ACHN (cell line): ENCODE data around the gene KCNT1.

Source experiments
- DNase-seq: peaks from one replicate; pipeline ENCODE4 v3.0.0-alpha.2; 2015
- in situ Hi-C: cut with HindIII; loops from 2 replicates; pipeline ENCODE4 v1.10.0; 2017; ENCODE audit warnings: low sequenced_read_pairs, low pct_ligation_motif_present, low pct_unique_long_range_greater_than_20kb

Gene KCNT1

DNA sequence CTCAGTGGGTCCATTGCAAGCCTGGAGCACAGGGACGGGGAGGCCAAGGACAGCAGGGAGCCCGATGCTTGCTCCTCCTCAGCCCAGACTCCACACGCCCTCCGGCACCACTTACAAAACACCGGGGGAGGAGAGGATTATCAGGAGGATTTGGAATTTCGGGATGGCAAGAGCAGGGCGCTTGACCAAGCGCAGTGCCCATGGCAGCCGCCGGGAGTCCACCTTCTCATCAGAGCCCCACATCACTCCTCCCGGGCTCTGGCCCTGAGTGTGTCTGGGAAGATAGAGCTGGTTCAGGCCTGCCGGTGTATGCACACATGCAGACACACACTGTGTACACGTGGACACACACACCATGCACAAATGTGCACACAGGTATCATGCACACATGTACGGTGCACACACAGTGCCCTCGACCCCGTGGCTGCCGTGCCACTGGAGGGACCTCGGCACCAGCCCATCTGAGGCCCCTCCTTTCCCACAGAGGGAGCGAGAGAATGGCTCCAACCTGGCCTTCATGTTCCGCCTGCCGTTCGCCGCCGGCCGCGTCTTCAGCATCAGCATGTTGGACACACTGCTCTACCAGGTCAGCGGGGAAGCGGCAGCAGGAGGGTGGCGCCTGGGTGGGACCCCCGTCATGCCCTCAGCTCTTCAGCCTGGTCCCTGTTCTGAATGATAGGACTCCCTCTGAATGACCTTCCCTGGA lies 81.7 kb downstream of the KCNT1 start:
- no peak for DNase-seq
- in situ Hi-C loops: no loop called here

DNA sequence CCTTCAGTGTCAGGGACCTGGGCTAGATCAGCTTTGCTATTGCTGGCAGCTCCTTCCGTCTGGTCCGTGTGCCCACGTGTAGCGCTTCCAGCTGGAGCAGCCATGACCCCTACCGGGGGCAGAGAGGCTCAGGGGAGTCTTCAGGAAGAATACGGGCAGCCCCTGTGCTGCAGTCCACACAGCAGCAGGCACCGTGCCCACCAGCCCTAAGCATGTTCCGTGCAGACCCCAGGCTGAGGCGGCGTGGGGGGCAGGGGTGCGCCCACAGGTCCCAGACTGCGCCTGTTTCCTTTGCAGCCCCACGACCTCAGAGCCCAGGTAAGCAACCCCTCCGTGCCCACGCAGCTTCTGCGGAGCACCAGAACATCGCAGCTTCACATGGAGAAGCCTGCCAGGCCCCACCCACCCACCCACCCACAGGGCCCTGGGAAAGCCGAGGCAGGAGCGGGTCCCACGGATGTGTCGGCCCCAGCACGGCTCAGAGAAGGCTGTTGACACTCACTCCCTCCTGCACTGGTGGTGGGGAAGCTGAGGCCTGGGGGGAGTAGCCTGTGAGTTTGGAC lies 83.1 kb downstream of the KCNT1 start:
- in situ Hi-C loops: no loop called here
- DNase-seq: no peak

DNA sequence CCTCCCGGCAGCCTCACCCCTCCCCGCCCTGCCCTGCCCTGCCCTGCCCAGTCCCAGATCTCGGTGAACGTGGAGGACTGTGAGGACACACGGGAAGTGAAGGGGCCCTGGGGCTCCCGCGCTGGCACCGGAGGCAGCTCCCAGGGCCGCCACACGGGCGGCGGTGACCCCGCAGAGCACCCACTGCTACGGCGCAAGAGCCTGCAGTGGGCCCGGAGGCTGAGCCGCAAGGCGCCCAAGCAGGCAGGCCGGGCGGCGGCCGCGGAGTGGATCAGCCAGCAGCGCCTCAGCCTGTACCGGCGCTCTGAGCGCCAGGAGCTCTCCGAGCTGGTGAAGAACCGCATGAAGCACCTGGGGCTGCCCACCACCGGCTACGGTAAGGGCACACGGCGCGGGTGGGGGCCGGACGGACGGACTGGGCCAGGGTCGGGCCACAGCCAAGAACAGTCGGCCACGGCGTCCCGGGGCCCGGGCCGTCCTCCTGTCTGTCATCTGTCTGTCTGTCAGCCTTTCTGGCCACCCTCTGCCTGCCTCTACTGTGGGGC lies 84.2 kb downstream of the KCNT1 start:
- DNase-seq: no peak
- in situ Hi-C loops: no loop called here

DNA sequence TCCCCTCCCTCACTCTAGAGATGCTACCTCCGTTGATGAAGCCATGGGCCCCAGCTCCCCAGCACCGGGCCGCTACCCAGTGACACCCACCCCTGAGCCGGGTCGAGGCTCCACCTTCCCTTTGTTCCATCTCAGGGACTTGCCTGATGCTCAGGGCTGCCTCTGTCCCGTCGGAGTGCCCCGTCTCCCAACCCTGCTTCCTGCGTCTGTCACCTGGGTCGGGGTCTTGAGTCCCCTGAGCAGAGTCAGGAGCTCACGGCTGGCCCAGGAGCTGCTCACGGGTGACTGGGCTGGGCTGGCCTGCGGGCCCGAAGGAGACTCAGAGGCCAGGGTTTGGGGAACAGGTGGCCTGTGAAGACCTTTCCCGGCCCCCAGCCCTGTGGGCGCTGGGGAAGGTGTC lies 85.3 kb downstream of the KCNT1 start:
- in situ Hi-C loops: no loop called here
- DNase-seq: no peak

DNA sequence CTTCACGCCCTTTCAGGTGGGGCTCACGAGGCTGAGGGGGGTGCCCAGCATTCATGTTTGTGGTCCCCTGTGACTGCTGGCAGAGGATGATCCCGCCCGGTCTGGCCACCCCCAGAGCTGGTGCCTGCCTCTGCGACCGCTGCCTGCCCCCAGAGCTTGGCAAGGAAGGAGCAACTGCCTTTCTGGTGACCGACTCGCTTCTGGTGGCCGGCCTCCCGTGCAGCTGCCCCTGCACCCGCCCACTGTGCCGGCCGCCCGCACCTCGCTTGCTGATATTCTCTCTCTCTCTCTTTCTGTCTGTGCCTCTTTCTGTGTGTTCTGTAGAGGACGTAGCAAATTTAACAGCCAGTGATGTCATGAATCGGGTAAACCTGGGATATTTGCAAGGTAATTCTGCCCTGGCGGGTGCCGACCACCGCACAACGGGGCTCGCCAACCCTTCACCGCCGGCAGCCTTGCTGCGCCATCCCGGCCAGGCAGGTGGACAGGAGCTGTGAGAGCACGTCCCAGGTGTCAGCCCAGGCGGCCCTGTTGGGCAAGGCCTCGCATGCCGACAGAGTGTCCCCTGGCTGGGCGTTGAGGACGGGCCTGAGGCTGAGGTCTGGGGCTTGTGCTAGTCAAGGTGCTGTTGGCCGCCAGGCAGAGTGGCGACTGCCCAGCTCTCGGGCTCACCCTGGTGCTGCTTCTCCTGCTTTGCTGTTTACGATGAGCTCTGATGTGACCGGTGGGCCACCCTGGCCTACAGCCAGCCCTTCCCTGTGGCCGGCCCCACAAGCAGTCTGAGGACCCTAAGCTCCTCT lies 86.0 kb downstream of the KCNT1 start:
- in situ Hi-C loops: no loop called here
- DNase-seq: no peak

DNA sequence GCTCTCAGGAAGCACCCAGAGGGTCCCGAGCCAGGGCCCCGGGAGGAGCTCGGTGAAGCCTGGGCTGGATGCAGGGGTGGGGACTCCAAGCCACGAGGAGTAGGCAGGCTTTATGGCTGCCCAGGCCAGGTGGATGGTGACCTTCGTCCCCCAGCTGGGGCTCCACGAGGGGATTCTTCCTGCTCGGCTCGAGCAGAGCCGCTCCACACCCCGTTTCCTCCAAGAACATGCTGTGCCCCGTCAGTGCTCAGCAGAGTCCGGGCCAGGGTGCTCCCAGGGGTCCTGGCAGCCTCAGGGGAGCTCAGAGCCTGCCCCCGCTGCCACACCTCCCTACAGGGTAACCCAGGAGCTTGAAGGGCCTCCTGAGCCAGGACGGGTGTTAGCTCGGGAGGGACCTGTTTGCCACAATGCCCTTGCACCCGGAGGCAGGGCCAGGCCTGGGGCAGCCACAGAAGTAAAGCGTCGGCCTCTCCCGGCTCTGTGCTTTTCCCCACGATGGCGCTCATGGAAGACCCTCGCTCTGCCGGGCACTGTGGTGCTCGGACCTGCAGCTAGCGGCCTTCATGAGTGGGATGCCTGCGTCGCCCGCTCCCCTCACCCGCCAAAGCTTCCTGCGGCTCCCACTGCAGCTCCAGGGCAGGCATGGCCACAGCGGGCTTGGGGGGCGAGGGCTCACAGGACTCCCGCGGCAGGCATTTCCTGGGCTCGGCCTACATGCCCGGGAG lies 86.8 kb downstream of the KCNT1 start:
- DNase-seq: no peak

DNA sequence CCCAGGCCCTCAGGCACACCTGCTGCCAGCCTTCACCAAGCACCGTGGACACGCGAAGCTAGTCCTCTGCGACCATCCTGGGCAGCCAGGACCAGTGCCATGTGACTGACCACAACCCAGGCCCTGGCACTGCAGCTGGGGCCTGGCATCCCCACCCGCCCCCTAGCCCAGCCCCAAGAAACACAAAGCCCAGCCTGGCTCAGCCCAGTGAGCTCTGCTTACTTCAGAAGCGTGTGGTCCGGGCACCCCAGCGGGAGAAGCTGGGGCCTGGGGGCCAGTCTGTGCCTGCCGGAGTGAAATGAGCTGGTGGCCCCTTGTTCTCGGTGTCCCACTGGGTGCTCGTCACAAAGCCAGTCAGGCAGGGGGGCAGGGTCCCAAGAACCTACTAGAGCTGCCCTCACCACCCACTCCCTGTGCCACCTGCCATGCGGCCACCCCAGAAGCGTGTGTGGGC lies 87.9 kb downstream of the KCNT1 start:
- no peak for DNase-seq
- in situ Hi-C loops: no loop called here

More for the DNA sequence above, 86.8 kb downstream of the KCNT1 start:
- in situ Hi-C loops: no loop called here

DNA sequence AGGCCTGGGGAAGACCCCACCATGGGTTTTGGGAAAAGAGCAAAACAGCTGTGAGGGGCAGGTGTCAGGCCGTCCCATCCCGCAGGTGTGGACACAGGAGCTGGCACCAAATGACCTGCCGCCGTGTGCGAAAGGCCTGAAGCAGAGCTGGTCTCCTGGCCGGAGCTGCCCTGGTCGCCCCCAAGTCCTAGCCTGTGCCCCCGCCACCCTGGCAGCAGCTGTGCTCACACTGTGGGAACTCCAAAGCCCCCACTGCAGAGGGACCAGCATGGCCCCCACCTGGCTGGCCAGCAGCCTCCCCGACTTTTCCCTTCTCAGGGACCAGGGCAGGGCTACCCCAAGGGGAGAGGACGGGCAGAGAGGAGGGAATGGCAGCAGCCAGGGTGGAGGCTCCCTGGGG lies 88.4 kb downstream of the KCNT1 start:
- in situ Hi-C loops: no loop called here
- DNase-seq: no peak

DNA sequence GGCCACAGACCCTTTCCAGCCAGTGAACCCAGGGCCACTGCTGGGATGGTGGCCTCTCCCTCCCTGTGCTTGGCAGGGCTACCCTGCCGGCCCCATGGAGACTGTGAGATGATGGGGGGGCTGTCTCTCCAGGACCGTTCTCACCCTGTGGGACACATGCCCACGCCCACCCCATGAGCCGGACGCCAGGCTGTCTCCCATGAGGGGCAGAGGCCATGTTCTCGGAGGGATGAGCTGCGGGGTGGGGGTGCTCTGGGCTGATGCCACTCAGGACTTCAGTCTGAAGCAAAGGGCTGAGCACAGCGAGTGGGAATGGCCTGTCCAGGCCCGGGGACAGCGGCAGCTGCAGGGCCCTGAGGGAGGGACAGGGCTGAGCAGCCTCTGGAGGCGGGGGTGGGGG lies 88.9 kb downstream of the KCNT1 start:
- no peak for DNase-seq
- in situ Hi-C loops: no loop called here

DNA sequence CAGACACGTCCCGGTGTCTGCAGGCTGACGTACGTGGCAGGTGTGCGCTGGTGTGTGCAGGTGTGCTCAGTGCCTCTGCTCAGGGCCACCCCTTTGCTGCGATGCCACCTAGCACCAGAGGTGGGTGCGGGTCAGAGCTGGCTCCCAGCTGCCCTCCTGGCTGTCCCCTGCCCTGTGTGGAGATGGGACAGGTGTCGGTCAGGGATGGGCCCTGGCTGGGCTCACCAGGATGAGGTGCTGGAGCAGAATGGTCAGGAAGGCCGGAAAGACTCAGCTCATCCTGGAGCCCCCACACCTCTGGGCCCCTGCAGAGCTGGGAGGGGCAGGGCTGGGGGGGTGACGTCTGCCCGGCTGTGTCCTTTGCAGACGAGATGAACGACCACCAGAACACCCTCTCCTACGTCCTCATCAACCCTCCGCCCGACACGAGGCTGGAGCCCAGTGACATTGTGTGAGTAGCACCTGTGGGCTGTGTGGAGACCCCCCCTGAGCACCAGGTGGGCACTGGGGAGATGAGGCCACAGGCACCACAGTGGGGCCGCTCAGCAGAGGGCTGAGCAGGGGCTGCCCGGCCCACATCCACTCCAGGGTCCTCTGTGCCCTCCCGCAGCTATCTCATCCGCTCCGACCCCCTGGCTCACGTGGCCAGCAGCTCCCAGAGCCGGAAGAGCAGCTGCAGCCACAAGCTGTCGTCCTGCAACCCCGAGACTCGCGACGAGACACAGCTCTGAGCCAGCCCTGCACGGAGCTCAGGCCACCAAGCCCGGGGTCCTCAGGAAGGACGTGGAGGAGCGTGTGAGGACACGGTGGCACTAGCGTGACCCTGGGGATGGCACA lies 89.7 kb downstream of the KCNT1 start:
- no peak for DNase-seq
- in situ Hi-C loops: no loop called here

DNA sequence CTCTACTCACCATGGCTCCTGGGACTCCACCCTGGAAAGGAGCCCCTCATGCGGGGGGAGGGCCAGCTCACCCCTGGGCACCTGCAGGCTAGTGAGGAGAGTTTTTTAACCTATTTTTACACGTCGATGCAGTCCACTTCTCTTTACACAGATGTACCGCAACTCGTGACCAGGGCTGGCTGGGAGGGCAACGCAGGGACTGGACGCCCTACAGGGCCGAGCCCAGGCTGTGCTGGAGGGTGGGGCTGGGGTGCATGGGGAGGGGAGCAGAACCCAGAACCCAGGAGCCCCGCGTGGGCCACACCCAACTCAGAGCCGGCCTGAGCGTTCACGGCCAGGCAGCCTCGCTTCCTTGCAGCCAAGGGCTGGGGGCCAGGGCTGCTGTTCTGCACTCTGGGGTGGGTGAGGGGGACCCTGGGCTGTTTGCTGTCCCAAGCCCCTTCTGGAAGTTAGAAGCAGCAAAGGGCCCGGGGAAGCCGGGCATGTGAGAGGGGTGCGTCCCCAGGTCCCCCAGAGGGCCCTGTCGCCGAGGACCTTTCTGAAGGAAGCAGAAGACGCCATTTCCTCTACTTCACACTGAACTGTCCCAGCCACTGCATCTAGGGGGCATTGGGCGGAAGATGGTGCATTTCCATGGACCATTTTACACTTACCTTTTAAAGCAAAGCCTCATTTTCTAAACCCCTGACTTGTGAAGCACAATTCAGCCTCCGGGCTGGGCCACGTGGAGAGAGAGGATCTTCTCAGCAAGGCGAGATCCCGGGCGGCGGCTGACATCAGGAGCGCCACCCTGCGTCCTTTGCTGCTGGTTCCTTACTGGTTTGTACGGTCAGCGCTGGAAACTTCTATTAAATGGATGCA lies 90.5 kb downstream of the KCNT1 start:
- DNase-seq: no peak
- in situ Hi-C loops: no loop called here

DNA sequence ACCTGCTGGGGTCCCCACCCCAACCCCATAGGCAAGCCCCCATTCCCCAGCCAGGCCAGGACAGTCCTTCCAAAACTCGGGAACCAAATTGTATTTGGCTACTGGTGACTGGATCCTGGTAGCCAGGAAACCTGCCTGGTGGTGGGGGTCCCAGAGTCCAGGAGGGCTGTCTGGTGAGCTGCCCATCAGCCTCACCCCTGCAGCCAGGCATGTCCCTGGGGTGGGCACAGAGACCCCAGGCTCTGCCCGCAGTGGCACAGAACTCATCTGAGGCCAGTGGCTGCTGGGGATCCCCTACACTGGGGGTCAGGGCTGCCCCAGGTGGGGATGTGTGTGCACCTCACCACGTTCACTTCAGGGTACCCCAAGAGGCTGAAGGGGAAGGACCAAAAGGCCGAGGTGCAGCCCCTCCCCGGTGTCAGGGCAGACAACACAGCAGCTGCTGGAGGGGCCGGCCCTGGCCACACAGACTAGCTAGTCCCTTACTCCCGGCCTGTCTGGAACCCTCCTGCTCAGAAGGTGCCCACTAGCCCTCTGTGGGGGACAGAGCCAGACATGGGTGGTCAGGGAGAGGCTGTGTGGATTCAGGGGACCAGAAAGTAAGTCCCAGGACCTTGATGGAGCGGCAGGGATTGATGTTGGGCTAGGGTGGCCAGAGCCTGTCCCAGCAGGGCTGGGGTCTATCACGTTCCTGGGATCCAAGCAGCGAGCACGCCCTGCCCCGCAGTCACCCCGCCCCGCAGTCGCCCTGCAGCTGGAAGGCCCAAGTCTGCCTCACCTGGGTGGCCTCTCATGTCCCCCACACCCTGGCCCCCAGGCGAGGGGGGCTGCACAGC lies 91.5 kb downstream of the KCNT1 start:
- in situ Hi-C loops: no loop called here
- DNase-seq: no peak

DNA sequence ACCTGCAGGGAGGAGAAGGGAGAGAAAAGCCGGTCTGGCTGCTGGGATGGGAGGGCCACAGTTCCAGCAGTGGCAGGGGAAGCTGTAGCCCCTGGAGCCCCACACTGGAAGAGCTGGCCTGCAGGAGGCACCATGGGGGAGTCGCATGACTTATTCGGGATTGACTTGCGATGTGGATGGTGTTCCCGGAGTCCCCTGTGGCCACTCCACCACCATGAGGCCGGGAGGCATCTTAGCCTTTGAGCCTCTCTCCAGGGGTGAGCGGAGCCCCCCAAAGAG lies 92.0 kb downstream of the KCNT1 start:
- no peak for DNase-seq
- in situ Hi-C loops: no loop called here

DNA sequence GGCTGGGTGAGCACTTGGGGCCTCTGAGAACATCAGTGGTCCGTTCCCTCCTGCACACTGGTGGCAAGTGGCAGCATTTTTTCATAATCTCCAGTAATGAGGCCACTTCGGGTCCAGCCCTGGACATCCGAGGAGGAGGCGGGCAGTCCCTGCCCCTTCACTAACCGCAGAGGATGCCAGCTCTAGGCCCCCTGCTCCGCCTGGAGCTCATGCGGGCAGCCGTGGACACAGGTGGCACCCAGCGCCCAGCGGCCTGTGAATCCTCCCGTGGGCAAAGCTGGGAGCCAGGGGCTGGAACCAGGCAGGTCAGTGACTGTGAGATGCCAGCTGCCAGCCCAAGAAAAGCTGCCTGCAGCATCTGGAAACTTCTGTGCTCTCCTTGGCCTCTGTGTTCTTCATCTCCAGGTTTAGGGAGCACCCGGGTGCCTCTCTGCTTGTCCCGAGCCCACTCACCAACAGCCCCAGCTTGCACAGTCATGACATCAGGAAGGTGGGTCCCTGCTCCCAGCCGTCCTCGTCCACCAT lies 92.4 kb downstream of the KCNT1 start:
- DNase-seq: no peak
- in situ Hi-C loops: no loop called here

DNA sequence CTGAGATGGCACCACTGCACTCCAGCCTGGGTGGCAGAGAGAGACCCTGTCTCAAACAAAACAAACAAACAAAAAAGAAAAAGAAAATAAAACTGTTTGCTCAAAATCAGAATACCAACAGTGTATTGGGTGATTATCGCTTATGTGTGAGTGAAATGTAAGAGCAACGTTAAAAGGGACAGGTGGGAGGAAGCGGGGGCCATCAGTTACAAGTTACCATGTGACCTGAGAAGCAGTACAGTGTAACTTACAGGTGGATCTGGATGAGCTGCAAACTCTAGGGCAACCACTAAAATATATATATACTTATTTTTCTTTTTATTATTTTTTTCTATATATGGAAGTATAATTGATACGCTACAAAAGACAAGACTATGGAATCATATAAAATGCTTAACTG lies 93.4 kb downstream of the KCNT1 start:
- in situ Hi-C loops: no loop called here
- no peak for DNase-seq

DNA sequence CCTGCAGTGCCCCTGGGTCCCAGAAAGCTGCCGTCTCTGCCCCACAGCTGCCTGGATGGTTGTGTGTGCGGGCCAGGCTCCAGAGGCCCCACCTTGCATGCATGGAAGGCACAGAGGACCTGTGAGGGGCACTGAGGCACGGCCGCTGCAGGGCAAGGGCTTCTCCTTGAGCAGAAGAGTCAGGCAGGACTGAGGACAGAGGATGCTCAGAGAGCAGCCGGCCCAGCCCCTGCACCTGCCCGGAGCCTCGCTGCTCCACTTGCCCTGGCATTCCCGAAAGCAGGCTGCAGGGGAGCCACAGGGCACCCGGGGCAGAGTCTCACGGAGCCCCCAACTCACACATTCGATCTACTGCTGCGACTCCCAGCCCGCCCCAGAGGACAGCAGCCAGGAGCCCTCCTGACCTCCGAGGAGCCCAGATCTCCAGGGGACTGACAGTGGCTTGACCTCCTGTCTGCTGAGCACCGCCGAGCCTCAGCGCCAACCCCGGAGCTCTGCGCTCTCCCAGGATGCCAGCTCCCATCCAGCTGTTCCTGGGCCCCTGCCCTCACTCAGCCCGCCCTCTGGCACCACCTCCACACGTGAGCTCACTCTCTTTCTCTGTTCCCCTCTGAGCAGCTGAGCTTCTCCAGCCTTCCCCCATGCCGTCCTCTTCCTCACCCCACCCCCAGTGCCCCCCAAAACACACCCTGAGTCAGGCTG lies 95.0 kb downstream of the KCNT1 start:
- in situ Hi-C loops: no loop called here
- no peak for DNase-seq
